Parathyroid adenoma (tissue), 2 donors: ENCODE measurements around the gene SIGLEC1.

Experiments used
- H2AFZ ChIP-seq: fragments of 300-600 bp; sonication (generic); one replicate; pipeline ENCODE4 v1.7.0; 2017; ENCODE audit warnings: antibody characterized with exemption, mild to moderate bottlenecking
- H3K27ac ChIP-seq: fragments of 300-600 bp; sonication (generic); one replicate; pipeline ENCODE4 v1.7.0; 2017
- H3K27me3 ChIP-seq: fragments of 300-600 bp; sonication (generic); one replicate; pipeline ENCODE4 v1.7.0; 2017; ENCODE audit warnings: low read length; ENCODE audit not compliant: control insufficient read depth, insufficient read depth
- H3K36me3 ChIP-seq: fragments of 300-600 bp; sonication (generic); one replicate; pipeline ENCODE4 v1.7.0; 2017; ENCODE audit warnings: low read length; ENCODE audit not compliant: control insufficient read depth, insufficient read depth
- H3K4me1 ChIP-seq: fragments of 300-600 bp; sonication (generic); one replicate; pipeline ENCODE4 v1.7.0; 2017; ENCODE audit warnings: control low read depth
- H3K4me2 ChIP-seq: fragments of 300-600 bp; sonication (generic); one replicate; pipeline ENCODE4 v1.7.0; 2017; ENCODE audit warnings: low read length
- H3K4me3 ChIP-seq: fragments of 300-600 bp; sonication (generic); one replicate; pipeline ENCODE4 v1.7.0; 2017; ENCODE audit warnings: low read depth, low read length
- H3K79me2 ChIP-seq: fragments of 300-600 bp; sonication (generic); one replicate; pipeline ENCODE4 v1.7.0; 2017; ENCODE audit warnings: control low read depth
- H3K9ac ChIP-seq: fragments of 300-600 bp; sonication (generic); one replicate; pipeline ENCODE4 v1.7.0; 2017; ENCODE audit warnings: mild to moderate bottlenecking
- H3K9me3 ChIP-seq: fragments of 300-600 bp; sonication (generic); one replicate; pipeline ENCODE4 v1.7.0; 2017; ENCODE audit warnings: low read length; ENCODE audit not compliant: control insufficient read depth
- CTCF ChIP-seq: fragments of 300-600 bp; sonication (generic); IDR thresholded peaks from one replicate; pipeline ENCODE4 v1.7.0; 2017; ENCODE audit warnings: antibody characterized with exemption, mild to moderate bottlenecking
- donor health status: primary hyperparathyroidism.

SIGLEC1 gene

GRCh38 chr20:3729811-3730540, 17.6 kb upstream of the SIGLEC1 start:
- Histone ChIP-seq H3K27ac (no peak overlapping the region), H3K9me3 (no peaks in the 10 kb centered on the region), H3K4me1 (peaks cover 5% of the 10 kb centered on the region), H3K36me3 (no peaks in the 10 kb centered on the region), H3K4me2 (no peak overlapping the region), H3K9ac (no peak overlapping the region), H3K4me3 (no peak overlapping the region), H3K79me2 (no peaks in the 10 kb centered on the region), H2AFZ (no peak overlapping the region), H3K27me3 (no peaks in the 10 kb centered on the region)
- TF ChIP-seq CTCF = no peak

GRCh38 chr20:3729378-3729777, 17.0 kb upstream of the SIGLEC1 start:
- Histone ChIP-seq H3K27ac (no peak overlapping the region), H3K36me3 (no peaks in the 10 kb centered on the region), H3K4me3 (no peak overlapping the region), H3K79me2 (no peaks in the 10 kb centered on the region), H3K4me2 (no peak overlapping the region), H3K9ac (no peak overlapping the region), H2AFZ (no peak overlapping the region), H3K27me3 (no peaks in the 10 kb centered on the region), H3K4me1 (peaks cover 5% of the 10 kb centered on the region), H3K9me3 (no peaks in the 10 kb centered on the region)
- TF ChIP-seq CTCF = no peak

GRCh38 chr20:3728876-3729275, 16.5 kb upstream of the SIGLEC1 start:
- TF ChIP-seq CTCF = no peak
- Histone ChIP-seq H3K4me3 (no peak overlapping the region), H3K27me3 (no peaks in the 10 kb centered on the region), H2AFZ (no peak overlapping the region), H3K79me2 (no peaks in the 10 kb centered on the region), H3K36me3 (no peaks in the 10 kb centered on the region), H3K4me1 (peaks cover 5% of the 10 kb centered on the region), H3K27ac (no peak overlapping the region), H3K9me3 (no peaks in the 10 kb centered on the region), H3K4me2 (no peak overlapping the region), H3K9ac (no peak overlapping the region)

GRCh38 chr20:3728354-3728753, 16.0 kb upstream of the SIGLEC1 start:
- no peak overlapping the region for H2AFZ ChIP-seq
- H3K4me3 ChIP-seq = no peak overlapping the region
- no peak overlapping the region for H3K9ac ChIP-seq
- no peaks in the 10 kb centered on the region for H3K79me2 ChIP-seq
- H3K4me2 ChIP-seq = no peak overlapping the region
- H3K27me3 ChIP-seq = no peaks in the 10 kb centered on the region
- H3K4me1 ChIP-seq = peaks cover 5% of the 10 kb centered on the region
- no peak overlapping the region for H3K27ac ChIP-seq
- H3K9me3 ChIP-seq = no peaks in the 10 kb centered on the region
- TF ChIP-seq CTCF = no peak
- H3K36me3 ChIP-seq = no peaks in the 10 kb centered on the region
